NB4 (cell line): ENCODE data around the gene RGS19.

Experiments
- CTCF ChIP-seq: IDR thresholded peaks from one replicate; pipeline ENCODE4 v1.5.1; 2012; ENCODE audit warnings: low read depth, low read length
- TF ChIP-seq, protein P1 (sequence below): IDR thresholded peaks from 2 replicates; pipeline ENCODE4 v1.6.1; 2011; ENCODE audit warnings: low read depth, low read length

GRCh38 chr20:64083378-64083803 lies 4.1 kb upstream of the RGS19 start:
- peak; percentile 65 for TF ChIP-seq CTCF
- TF ChIP-seq, protein P1, sequence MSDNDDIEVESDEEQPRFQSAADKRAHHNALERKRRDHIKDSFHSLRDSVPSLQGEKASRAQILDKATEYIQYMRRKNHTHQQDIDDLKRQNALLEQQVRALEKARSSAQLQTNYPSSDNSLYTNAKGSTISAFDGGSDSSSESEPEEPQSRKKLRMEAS, result no peak
